Activated T-cell treated with anti-CD3 and anti-CD28 coated beads, Interleukin-2, amount 50 U/mL, for 48 hours (primary cell): ENCODE results near the gene UMODL1.
"Not testable (repeated sequence)": the region's sequence is repeated elsewhere in the genome, so short reads cannot be mapped to it uniquely, and the experiment has no call there.

Experiments used
- DNase-seq, 2 experiments: peaks; one replicate each; pipeline ENCODE4 v3.0.0-alpha.2; 2020

Gene UMODL1

GRCh38 chr21:42060166-42060565, 11.0 kb upstream of the UMODL1 start:
- no peak for DNase-seq

GRCh38 chr21:42061195-42061985, 9.7 kb upstream of the UMODL1 start:
- DNase-seq = peak; percentile 44 to 46

GRCh38 chr21:42061986-42062235, 9.2 kb upstream of the UMODL1 start:
- no peak for DNase-seq

GRCh38 chr21:42062236-42063022, 8.7 kb upstream of the UMODL1 start:
- peak; percentile 76 to 78 for DNase-seq

- no peak for DNase-seq
These were observed 7.9 kb upstream of the UMODL1 start for GRCh38 chr21:42063191-42063570.

- DNase-seq = peak; percentile 70 to 73
These were observed 7.3 kb upstream of the UMODL1 start for GRCh38 chr21:42063571-42064521.

GRCh38 chr21:42066521-42066920, 4.6 kb upstream of the UMODL1 start:
- no peak for DNase-seq

- no peak for DNase-seq
These were observed 3.4 kb upstream of the UMODL1 start for GRCh38 chr21:42067531-42068255.

GRCh38 chr21:42068256-42068545, 2.9 kb upstream of the UMODL1 start:
- DNase-seq = no peak

- DNase-seq = no peak
These were observed 2.5 kb upstream of the UMODL1 start for GRCh38 chr21:42068592-42068991.

- DNase-seq = no peak
These were observed 1.8 kb upstream of the UMODL1 start for GRCh38 chr21:42069327-42069726.

GRCh38 chr21:42069843-42070242, 1.3 kb upstream of the UMODL1 start:
- no peak for DNase-seq

- DNase-seq = no peak
These were observed 2.3 kb downstream of the UMODL1 start for GRCh38 chr21:42073145-42074099.

- DNase-seq = no peak
These were observed 4.8 kb downstream of the UMODL1 start for GRCh38 chr21:42075686-42076471.

GRCh38 chr21:42077685-42078238, 6.6 kb downstream of the UMODL1 start:
- DNase-seq = not testable (repeated sequence)

GRCh38 chr21:42078247-42079007, 7.3 kb downstream of the UMODL1 start:
- not testable (repeated sequence) for DNase-seq

- DNase-seq = no peak
These were observed 8.2 kb downstream of the UMODL1 start for GRCh38 chr21:42079008-42079938.
